HepG2 (cell line): Measurements from ENCODE around the gene ARHGAP9. TPM values are rescaled to one million over a fixed set of nuclear protein-coding genes. Genes with fewer than 3 reads are reported as not detected.

Source experiments
- ZNF318 ChIP-seq: sonication (generic); formaldehyde crosslinking; IDR thresholded peaks from 2 replicates; pipeline ENCODE4 v1.4.0; 2020; ENCODE audit warnings: mild to moderate bottlenecking, missing genetic modification reagents
- ZNF549 ChIP-seq: sonication (generic); formaldehyde crosslinking; IDR thresholded peaks from 2 replicates; pipeline ENCODE4 v1.5.0; 2020; ENCODE audit warnings: missing genetic modification reagents
- ZNF747 ChIP-seq: sonication (generic); formaldehyde crosslinking; IDR thresholded peaks from 2 replicates; pipeline ENCODE4 v1.8.1; 2023; ENCODE audit warnings: missing genetic modification reagents, mild to moderate bottlenecking, borderline replicate concordance
- polyA plus RNA-seq, 8 experiments: library from polyadenylated mRNA; depleted of rRNA in 3 of 8; stranded (reverse) in 7 of 8; unstranded in 1 of 8; fragments of >200 nt; fragmentation: Illumina TruSeq in 4 of 8; extraction: Trizol in 4 of 8; gene quantifications; 2 replicates each; pipeline versions ENCODE4 v1.2.1 to v1.2.3, GENCODE V29; 2011 to 2016; ENCODE audit warnings: low read depth in 4 of 8, missing spikeins in 1 of 8, mixed read lengths in 1 of 8; ENCODE audit not compliant: insufficient read depth in 1 of 8
- total RNA-seq, 5 experiments: library from RNA; depleted of rRNA; stranded (reverse); fragments of >200 nt; fragmentation: Illumina TruSeq; extraction: Trizol; gene quantifications; 2 replicates each; pipeline ENCODE4 v1.2.3, GENCODE V29; 2016; ENCODE audit warnings: low read depth in 1 of 5
- TF ChIP-seq, protein P1 (sequence below): sonication (generic); formaldehyde crosslinking; IDR thresholded peaks from 2 replicates; pipeline ENCODE4 v1.8.1; 2023; ENCODE audit warnings: mild to moderate bottlenecking, missing genetic modification reagents
- TF ChIP-seq, protein P2 (sequence below): IDR thresholded peaks from 2 replicates; pipeline ENCODE4 v1.6.1; 2016; ENCODE audit warnings: low read depth, control low read depth

The ARHGAP9 gene
- total and polyA plus RNA-seq, 2 of the 13 experiments (the other 11 are each of a cell fraction or from before 2014, with no cell fraction given): 0.18 to 1.2 TPM

DNA sequence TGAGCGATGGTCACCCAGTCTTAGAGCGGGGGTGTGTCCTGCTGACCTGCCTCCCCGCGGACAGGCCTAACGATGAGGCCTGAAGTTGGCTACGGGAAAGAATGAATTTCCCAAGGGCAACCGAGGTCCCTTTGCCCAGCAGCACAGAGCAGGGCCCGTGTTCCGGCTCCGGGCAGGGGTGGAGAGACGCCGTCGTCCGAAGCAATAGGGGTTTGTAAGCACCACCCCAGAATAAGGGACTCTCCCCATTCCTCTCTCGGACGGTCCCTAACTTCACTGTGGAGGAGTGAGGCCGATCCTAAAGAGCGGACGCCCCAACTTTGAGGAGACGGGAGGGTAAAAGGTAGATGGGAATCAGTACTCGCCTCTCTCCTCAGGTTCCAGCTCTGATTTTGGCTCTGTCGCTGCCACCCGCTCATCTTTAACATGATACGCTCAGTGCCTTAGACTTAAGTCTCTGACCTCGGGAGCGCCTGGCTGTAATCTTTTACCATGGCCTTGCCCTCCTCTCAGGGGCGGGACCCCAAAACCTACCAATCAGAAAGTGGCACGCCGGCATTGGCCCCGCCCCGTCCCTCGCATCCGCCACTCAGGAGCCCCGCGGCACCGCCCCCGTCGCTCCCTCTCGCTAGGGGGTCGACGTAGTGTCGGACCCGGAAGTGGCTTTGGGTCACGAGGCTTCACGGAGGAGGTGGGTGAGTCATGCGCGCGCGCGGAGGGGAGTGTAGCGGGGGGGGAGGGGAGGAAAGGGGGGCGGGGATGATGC is 40.6 kb upstream of the ARHGAP9 start, which contains the start of gene DDIT3 (continued):
- TF ChIP-seq ZNF318 (CRISPR knock-in tag) (peak; percentile 82; the same call in 1 of the 2 replicates), ZNF549 (no peak), ZNF747 (CRISPR knock-in tag) (peak; percentile 41; the same call in 1 of the 2 replicates)
- TF ChIP-seq, protein P1, sequence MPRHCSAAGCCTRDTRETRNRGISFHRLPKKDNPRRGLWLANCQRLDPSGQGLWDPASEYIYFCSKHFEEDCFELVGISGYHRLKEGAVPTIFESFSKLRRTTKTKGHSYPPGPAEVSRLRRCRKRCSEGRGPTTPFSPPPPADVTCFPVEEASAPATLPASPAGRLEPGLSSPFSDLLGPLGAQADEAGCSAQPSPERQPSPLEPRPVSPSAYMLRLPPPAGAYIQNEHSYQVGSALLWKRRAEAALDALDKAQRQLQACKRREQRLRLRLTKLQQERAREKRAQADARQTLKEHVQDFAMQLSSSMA (CRISPR knock-in tag): no peak
- TF ChIP-seq, protein P2, sequence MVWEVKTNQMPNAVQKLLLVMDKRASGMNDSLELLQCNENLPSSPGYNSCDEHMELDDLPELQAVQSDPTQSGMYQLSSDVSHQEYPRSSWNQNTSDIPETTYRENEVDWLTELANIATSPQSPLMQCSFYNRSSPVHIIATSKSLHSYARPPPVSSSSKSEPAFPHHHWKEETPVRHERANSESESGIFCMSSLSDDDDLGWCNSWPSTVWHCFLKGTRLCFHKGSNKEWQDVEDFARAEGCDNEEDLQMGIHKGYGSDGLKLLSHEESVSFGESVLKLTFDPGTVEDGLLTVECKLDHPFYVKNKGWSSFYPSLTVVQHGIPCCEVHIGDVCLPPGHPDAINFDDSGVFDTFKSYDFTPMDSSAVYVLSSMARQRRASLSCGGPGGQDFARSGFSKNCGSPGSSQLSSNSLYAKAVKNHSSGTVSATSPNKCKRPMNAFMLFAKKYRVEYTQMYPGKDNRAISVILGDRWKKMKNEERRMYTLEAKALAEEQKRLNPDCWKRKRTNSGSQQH (CRISPR knock-in tag): peak; percentile 67; the same call in 1 of the 2 replicates
